Measurements from ENCODE around the gene ADARB1.
A peak's percentile ranks its signal among the peaks of the same experiment; 100 is the strongest.

ADARB1 gene

GRCh38 chr21:45210461-45210983 lies 136.1 kb downstream of the ADARB1 start:
- DNase-seq: no peak

GRCh38 chr21:45211661-45212060 lies 137.3 kb downstream of the ADARB1 start:
- no peak for DNase-seq

GRCh38 chr21:45213392-45213791 lies 139.0 kb downstream of the ADARB1 start:
- DNase-seq: no peak

GRCh38 chr21:45215213-45215612 lies 140.8 kb downstream of the ADARB1 start:
- no peak for DNase-seq

- no peak for DNase-seq
These were observed 142.6 kb downstream of the ADARB1 start for GRCh38 chr21:45217010-45217409.

- no peak for DNase-seq
These were observed 145.1 kb downstream of the ADARB1 start for GRCh38 chr21:45219517-45219916.

GRCh38 chr21:45220071-45220481 lies 145.7 kb downstream of the ADARB1 start:
- no peak for DNase-seq

- DNase-seq: no peak
These were observed 146.5 kb downstream of the ADARB1 start for GRCh38 chr21:45220714-45221490.

GRCh38 chr21:45222001-45222400 lies 147.6 kb downstream of the ADARB1 start:
- DNase-seq: no peak

- no peak for DNase-seq
These were observed 149.1 kb downstream of the ADARB1 start for GRCh38 chr21:45223236-45224185.

GRCh38 chr21:45224189-45224938 lies 150.0 kb downstream of the ADARB1 start:
- no peak for DNase-seq

- no peak for DNase-seq
These were observed 150.8 kb downstream of the ADARB1 start for GRCh38 chr21:45225041-45225740.

GRCh38 chr21:45225741-45226327 lies 151.5 kb downstream of the ADARB1 start:
- no peak for DNase-seq

- DNase-seq: peak; percentile 54
These were observed 152.4 kb downstream of the ADARB1 start for GRCh38 chr21:45226540-45227326.

- no peak for DNase-seq
These were observed 153.4 kb downstream of the ADARB1 start for GRCh38 chr21:45227735-45228134.

GRCh38 chr21:45228171-45228641 lies 153.8 kb downstream of the ADARB1 start:
- DNase-seq: peak; percentile 97

GRCh38 chr21:45228656-45229240 lies 154.4 kb downstream of the ADARB1 start:
- DNase-seq: peak; percentile 61

- no peak for DNase-seq
These were observed 157.3 kb downstream of the ADARB1 start for GRCh38 chr21:45231705-45232104.

- no peak for DNase-seq
These were observed 159.7 kb downstream of the ADARB1 start for GRCh38 chr21:45234127-45234526.

- no peak for DNase-seq
These were observed 160.6 kb downstream of the ADARB1 start for GRCh38 chr21:45234965-45235364.
